B cell (primary cell): ENCODE measurements around the gene NPR1. TPM values are rescaled to one million over a fixed set of nuclear protein-coding genes. Genes with fewer than 3 reads are reported as not detected.

Experiments used
- ATAC-seq: fragments of 200-7000 bp; cut with Tn5 transposase; one replicate; pipeline ENCODE4 v1.10.0; 2021; ENCODE audit warnings: low read depth, mild to moderate bottlenecking, moderate number of reproducible peaks, moderate library complexity
- CTCF ChIA-PET: fragments of 350-600 bp; sonication (Branson Sonifier 250); formaldehyde crosslinking; loops from one replicate; lab custom pipeline; 2021; ENCODE audit warnings: antibody characterized with exemption, inconsistent platforms; lab: Charles Lee
- POLR2A ChIA-PET: fragments of 350-600 bp; sonication (Branson Sonifier 250); formaldehyde crosslinking; loops from one replicate; lab custom pipeline; 2021; ENCODE audit warnings: antibody characterized with exemption; lab: Charles Lee
- DNase-seq: peaks from one replicate; pipeline ENCODE4 v3.0.0; 2013
- H2AFZ ChIP-seq: 2 replicates; pipeline ENCODE4 v1.6.1; 2012; ENCODE audit warnings: mild to moderate bottlenecking, low read depth, low read length; ENCODE audit not compliant: insufficient read depth, poor library complexity, severe bottlenecking
- H3K27ac ChIP-seq, 2 donors: 1 replicate in 1 of 2; 2 replicates in 1 of 2; pipeline ENCODE4 v1.5.1; 2012 to 2013; ENCODE audit warnings: low read length in 2 of 2, mild to moderate bottlenecking in 2 of 2, moderate library complexity in 1 of 2
- H3K27me3 ChIP-seq, 4 experiments: fragments of 200-600 bp in 1 of 4; sonication (generic) in 1 of 4; replicated peaks in 1 of 4; 1 replicate in 2 of 4; 2 replicates in 2 of 4; pipeline versions ENCODE4 v1.6.1 to v1.7.0; 2013 to 2016; ENCODE audit warnings: low read length in 3 of 4, mild to moderate bottlenecking in 2 of 4, mixed read lengths in 1 of 4, moderate library complexity in 1 of 4; ENCODE audit not compliant: insufficient read depth in 4 of 4, control insufficient read depth in 3 of 4; ENCODE audit errors: control extremely low read depth in 1 of 4
- H3K36me3 ChIP-seq, 2 experiments: replicated peaks in 1 of 2; 1 replicate in 1 of 2; 2 replicates in 1 of 2; pipeline versions ENCODE4 v1.6.1 to v1.7.1; 2013; ENCODE audit warnings: low read length in 1 of 2; ENCODE audit not compliant: insufficient read depth in 2 of 2, control insufficient read depth in 1 of 2; ENCODE audit errors: control extremely low read depth in 1 of 2, extremely low read depth in 1 of 2
- H3K4me1 ChIP-seq, 2 donors: fragments of 200-600 bp in 1 of 2; sonication (generic) in 1 of 2; 1 replicate in 1 of 2; 2 replicates in 1 of 2; pipeline versions ENCODE4 v1.5.1 to v1.6.1; 2013 to 2017; ENCODE audit warnings: low read length in 2 of 2; ENCODE audit not compliant: control insufficient read depth in 2 of 2, insufficient read depth in 2 of 2
- H3K4me2 ChIP-seq: replicated peaks from 2 replicates; pipeline ENCODE3; 2012; ENCODE audit warnings: mild to moderate bottlenecking, low read depth, low read length; ENCODE audit not compliant: poor library complexity, severe bottlenecking
- H3K4me3 ChIP-seq, 5 experiments: fragments of 200-600 bp in 1 of 5; sonication (generic) in 1 of 5; 1 replicate in 3 of 5; 2 replicates in 2 of 5; pipeline versions ENCODE4 v1.5.1 to v1.7.0; 2011 to 2016; ENCODE audit warnings: low read length in 4 of 5, mild to moderate bottlenecking in 4 of 5, low read depth in 2 of 5, control low read depth in 1 of 5, moderate library complexity in 1 of 5; ENCODE audit not compliant: insufficient read depth in 1 of 5; ENCODE audit errors: control extremely low read depth in 1 of 5, extremely low read depth in 1 of 5
- H3K79me2 ChIP-seq: fragments of 200-600 bp; sonication (generic); one replicate; pipeline ENCODE4 v1.6.0; 2016; ENCODE audit warnings: low read length; ENCODE audit not compliant: control insufficient read depth, insufficient read depth
- H3K9ac ChIP-seq: fragments of 200-600 bp; sonication (generic); 2 replicates; pipeline ENCODE4 v1.6.1; 2017; ENCODE audit warnings: mild to moderate bottlenecking, low read length, moderate library complexity
- H3K9me3 ChIP-seq, 3 donors: one replicate each; pipeline versions ENCODE4 v1.6.1 to v1.7.1; 2013; ENCODE audit warnings: low read length in 2 of 3; ENCODE audit not compliant: control insufficient read depth in 2 of 3, insufficient read depth in 1 of 3; ENCODE audit errors: control extremely low read depth in 1 of 3
- H4K20me1 ChIP-seq: 2 replicates; pipeline ENCODE4 v1.6.0; 2012; ENCODE audit warnings: mild to moderate bottlenecking, low read length; ENCODE audit not compliant: insufficient read depth, control insufficient read depth, poor library complexity, severe bottlenecking
- H3K27ac Mint-ChIP-seq: one replicate; pipeline ENCODE4 v1.8.0; 2021; ENCODE audit warnings: mixed read lengths
- H3K27me3 Mint-ChIP-seq: one replicate; pipeline ENCODE4 v1.8.0; 2021; ENCODE audit warnings: mixed read lengths
- H3K4me1 Mint-ChIP-seq: one replicate; pipeline ENCODE4 v1.8.0; 2021; ENCODE audit warnings: mixed read lengths
- H3K4me3 Mint-ChIP-seq: one replicate; pipeline ENCODE4 v1.8.0; 2021; ENCODE audit warnings: mixed read lengths
- H3K9me3 Mint-ChIP-seq: one replicate; pipeline ENCODE4 v1.8.0; 2022; ENCODE audit warnings: mixed read lengths; ENCODE audit not compliant: insufficient read depth
- CTCF ChIP-seq: fragments of 200-600 bp; IDR thresholded peaks from one replicate; pipeline ENCODE4 v1.8.0; 2022; ENCODE audit warnings: antibody characterized with exemption, mild to moderate bottlenecking
- EZH2 ChIP-seq: IDR thresholded peaks from 2 replicates; pipeline ENCODE4 v1.6.1; 2012; ENCODE audit warnings: borderline replicate concordance, low read depth, mild to moderate bottlenecking, moderate library complexity, low read length; ENCODE audit not compliant: insufficient read depth, poor library complexity, severe bottlenecking
- WGBS: methylation state at CpG from one replicate; pipeline ENCODE4 v1.1.5; 2013; ENCODE audit warnings: missing lambda C conversion rate; ENCODE audit not compliant: insufficient coverage; 5-methylcytosine and 5-hydroxymethylcytosine counted together
- intact Hi-C: fragments of 100-400 bp; cut with micrococcal nuclease; formaldehyde crosslinking; loops from one replicate; pipeline ENCODE4 v1.10.0; 2022
- polyA plus RNA-seq: library from polyadenylated mRNA; depleted of rRNA; stranded (reverse); fragments of >200 nt; gene quantifications from 2 replicates; pipeline ENCODE4 v1.2.3, GENCODE V29; 2012
- total RNA-seq, 2 donors: library from RNA; stranded (reverse); fragments of 120-200 nt in 1 of 2; gene quantifications; 1 replicate in 1 of 2; 2 replicates in 1 of 2; pipeline versions ENCODE4 v1.2.3 to v1.2.4, GENCODE V29; 2013 to 2022

Gene NPR1
- total and polyA plus RNA-seq, 2 donors (not counting 1 experiment from before 2014, with no cell fraction given), result 0.37 TPM; not detected in 1

GRCh38 chr1:153727463-153728304 lies 49.2 kb downstream of the NPR1 start, which contains the start of gene INTS3:
TSS of gene INTS3 (plus strand) at chr1:153728050. CDS start at chr1:153728635, 585 bp downstream.
- CTCF ChIA-PET, result interaction anchor here (1.6 kb wide), 1 partner anchor 217 kb away, joined by 4 read pairs; no protein-coding TSS in a partner anchor
- Mint-ChIP-seq H3K4me3 (peak within 1 kb of the TSS; percentile 84), H3K27ac (peak within 1 kb of the TSS; percentile 86), H3K4me1 (peaks cover 36% of the 10 kb centered on the region), H3K27me3 (no peaks in the 10 kb centered on the region), H3K9me3 (no peaks in the 10 kb centered on the region)
- Histone ChIP-seq H3K4me1 (peaks cover 9 to 16% of the 10 kb centered on the region in 2 donors), H3K4me3 (peak within 1 kb of the TSS; percentile 78 to 99 (median 91)), H3K27me3 (no peaks in the 10 kb centered on the region), H3K9me3 (no peaks in the 10 kb centered on the region), H3K4me2 (peak within 1 kb of the TSS; percentile 97), H3K27ac (peak within 1 kb of the TSS; percentile 97 to 98), H3K36me3 (peaks cover 0 to 2% of the 10 kb centered on the region in 2 experiments), H4K20me1 (no peaks in the 10 kb centered on the region), H3K9ac (peak within 1 kb of the TSS; percentile 94), H2AFZ (peak within 1 kb of the TSS; percentile 97), H3K79me2 (peaks cover 7% of the 10 kb centered on the region)
- POLR2A ChIA-PET, result interaction anchor here (0.5 to 1.6 kb wide), 13 partner anchors 34 to 263 kb away, joined by 3 to 15 read pairs (median 5); partner anchors contain the start of genes CHTOP, CREB3L4, GATAD2B and JTB
- TF ChIP-seq CTCF (no peak), EZH2 (no peak)
- WGBS, result under 1% methylated on average over 33 of the region's 49 CpGs
- intact Hi-C loops, result loop anchor here (1.0 to 5.0 kb wide), 7 partner anchors 21 to 265 kb away; partner anchors contain the start of genes CHTOP, DENND4B, RPS27 and SNAPIN
- DNase-seq, result peak; percentile 99
- peak; percentile 99 for ATAC-seq
